Mesangial cell (primary cell): ENCODE measurements around the gene RESF1. TPM values are rescaled to one million over a fixed set of nuclear protein-coding genes. Genes with fewer than 3 reads are reported as not detected.

Source experiments
- total RNA-seq: library from RNA; depleted of rRNA; stranded (reverse); fragments of >200 nt; gene quantifications from 2 replicates; pipeline ENCODE4 v1.2.3, GENCODE V29; 2015

RESF1 gene, protein sequence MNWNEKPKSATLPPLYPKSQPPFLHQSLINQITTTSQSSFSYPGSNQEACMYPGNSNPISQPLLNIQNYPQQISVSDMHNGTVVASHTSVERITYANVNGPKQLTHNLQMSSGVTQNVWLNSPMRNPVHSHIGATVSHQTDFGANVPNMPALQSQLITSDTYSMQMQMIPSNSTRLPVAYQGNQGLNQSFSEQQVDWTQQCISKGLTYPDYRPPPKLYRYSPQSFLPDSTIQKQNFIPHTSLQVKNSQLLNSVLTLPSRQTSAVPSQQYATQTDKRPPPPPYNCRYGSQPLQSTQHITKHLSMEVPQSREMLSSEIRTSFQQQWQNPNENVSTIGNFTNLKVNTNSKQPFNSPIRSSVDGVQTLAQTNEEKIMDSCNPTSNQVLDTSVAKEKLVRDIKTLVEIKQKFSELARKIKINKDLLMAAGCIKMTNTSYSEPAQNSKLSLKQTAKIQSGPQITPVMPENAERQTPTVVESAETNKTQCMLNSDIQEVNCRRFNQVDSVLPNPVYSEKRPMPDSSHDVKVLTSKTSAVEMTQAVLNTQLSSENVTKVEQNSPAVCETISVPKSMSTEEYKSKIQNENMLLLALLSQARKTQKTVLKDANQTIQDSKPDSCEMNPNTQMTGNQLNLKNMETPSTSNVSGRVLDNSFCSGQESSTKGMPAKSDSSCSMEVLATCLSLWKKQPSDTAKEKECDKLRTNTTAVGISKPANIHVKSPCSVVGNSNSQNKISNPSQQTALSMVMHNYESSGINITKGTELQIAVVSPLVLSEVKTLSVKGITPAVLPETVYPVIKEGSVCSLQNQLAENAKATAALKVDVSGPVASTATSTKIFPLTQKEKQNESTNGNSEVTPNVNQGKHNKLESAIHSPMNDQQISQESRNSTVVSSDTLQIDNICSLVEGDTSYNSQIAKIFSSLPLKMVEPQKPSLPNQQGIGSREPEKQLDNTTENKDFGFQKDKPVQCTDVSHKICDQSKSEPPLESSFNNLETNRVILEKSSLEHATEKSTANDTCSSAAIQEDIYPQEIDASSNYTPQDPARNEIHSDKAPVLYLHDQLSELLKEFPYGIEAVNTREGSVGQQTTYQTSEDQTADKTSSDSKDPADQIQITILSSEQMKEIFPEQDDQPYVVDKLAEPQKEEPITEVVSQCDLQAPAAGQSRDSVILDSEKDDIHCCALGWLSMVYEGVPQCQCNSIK (N-terminal part only)
- 12.4 and 18.9 TPM in 2 replicates for total RNA-seq

DNA sequence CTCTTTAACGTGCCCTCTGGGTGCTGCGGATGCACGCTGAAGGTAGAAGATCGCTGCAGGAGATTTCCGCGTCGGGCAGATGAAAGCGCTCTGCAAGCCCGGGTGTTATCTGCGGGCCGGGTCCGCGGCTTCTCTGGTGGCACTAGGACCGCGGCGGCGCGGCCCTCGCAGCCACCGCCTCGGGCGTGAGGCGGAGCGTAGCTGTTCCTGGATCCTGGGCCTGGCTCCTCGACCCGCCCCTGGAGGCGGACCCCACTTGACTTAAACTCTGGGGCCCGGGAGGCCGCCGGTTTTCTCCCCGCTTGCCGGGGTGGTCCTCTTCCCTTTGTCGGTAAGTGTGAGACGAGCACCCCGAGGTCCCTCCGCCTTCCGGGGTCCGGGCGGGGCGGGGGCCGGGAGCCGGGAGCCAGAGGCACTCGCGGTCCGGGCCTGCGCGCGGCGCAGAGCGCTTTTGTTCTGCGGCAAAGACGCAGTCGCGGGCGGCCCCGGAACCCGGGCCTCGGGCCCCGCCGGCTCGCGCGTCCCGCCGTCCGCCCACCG, at the start of gene RESF1:
RESF1 (plus strand) TSS at position 255 of the 540 bp plus-strand sequence. CDS start 21,541 bp downstream, outside the sequence.

Other genes starting within 250 kb of the RESF1 start
- gene AMN1, start 230.4 kb upstream of the RESF1 start, total RNA-seq, result 4.4 and 5.8 TPM in 2 replicates
- 10.6 and 18.4 TPM in 2 replicates for gene BICD1, start 147.4 kb downstream of the RESF1 start, total RNA-seq